AG04449 (cell line): ENCODE measurements around the gene VTN.

Experiments used
- CTCF ChIA-PET: fragments of 350-600 bp; formaldehyde crosslinking; extraction: SDS; loops from one replicate; lab custom pipeline; 2021; ENCODE audit warnings: antibody characterized with exemption; lab: Yijun Ruan, JAX
- POLR2A ChIA-PET: fragments of 400-600, 350-600 bp; formaldehyde crosslinking; extraction: SDS; loops from one replicate; lab custom pipeline; 2020; ENCODE audit warnings: antibody characterized with exemption, inconsistent platforms; lab: Yijun Ruan, JAX
- DNase-seq: peaks from one replicate; pipeline ENCODE4 v3.0.0-alpha.2; 2010; ENCODE audit warnings: low read depth, low spot score
- H3K4me3 ChIP-seq: 2 replicates; pipeline ENCODE4 v1.5.1; 2011; ENCODE audit warnings: low read depth, mild to moderate bottlenecking, control low read depth, low read length
- CTCF ChIP-seq: IDR thresholded peaks from one replicate; pipeline ENCODE4 v1.5.1; 2011; ENCODE audit warnings: mild to moderate bottlenecking, moderate library complexity, low read length, control low read depth, inconsistent platforms; ENCODE audit not compliant: insufficient read depth; ENCODE audit errors: missing control alignments

VTN gene

DNA sequence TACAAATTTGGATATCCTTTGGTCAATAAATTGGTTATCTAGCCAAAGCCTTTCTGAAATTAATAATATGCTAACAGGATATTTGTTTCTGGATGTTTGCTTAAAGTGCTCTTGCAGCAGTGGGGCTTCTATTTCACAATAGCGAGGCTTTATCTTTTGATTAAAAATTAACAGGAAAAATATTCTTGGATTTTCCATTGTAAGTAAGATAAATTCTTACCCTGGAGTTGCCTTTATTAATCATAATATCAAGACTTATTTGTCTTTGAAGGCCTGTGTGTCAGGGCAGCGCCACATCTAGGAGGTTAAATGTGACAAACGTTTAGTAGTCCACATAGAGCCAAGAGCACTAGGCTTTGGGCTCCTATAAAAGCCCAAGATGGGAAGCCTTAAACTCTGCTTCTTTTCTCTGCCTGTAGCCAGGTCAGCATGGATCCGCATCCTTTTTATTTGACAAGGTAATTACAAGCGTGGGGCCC lies 45.8 kb downstream of the VTN start:
- no peak overlapping the region for H3K4me3 ChIP-seq
- no peak for DNase-seq
- POLR2A ChIA-PET = no interaction called here
- TF ChIP-seq CTCF = no peak
- CTCF ChIA-PET = interaction anchor here (1.8 kb wide), 1 partner anchor 72 kb away, joined by 5 read pairs; no protein-coding TSS in a partner anchor

DNA sequence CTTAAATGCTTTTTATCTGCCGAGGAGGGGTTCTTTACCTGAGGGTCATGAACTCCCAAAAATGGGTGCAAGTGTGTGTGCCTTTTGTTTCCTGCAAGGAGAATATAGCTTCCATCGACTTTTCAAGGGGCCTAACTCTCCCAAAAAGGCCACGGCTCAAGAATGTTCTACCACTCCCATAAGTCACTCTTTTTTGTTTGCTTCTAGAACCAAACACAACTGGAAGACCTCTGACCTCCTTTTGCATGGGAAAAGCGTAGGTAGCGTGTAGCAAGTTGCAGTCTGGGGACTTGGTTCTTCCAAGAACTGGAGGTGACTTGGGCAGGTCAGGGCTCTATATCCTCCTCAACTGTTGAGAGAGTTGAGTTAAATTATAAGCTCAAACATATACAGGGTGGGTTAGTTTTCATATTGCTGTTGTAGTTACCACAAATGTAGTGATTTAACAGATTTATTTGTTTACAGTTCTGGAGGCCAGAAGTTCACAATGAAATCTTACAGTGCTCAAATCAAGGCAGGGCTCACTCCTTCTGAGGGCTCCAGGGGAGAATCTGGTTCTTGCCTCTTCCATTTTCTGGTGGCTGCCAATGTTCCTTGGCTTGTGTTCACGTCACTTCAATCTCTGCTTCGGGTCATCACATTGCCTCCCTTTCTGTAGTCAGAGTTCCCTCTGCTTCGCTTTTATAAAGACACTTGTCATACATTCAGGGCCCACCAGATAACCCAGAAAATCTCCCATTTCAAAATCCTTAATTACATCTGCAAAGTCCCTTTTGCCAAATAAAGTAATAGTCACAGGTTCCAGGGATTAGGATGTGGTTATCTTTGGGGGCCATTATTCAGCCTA lies 49.7 kb downstream of the VTN start:
- DNase-seq = no peak
- peak overlapping the region; percentile 82; the same call in 1 of the 2 replicates for H3K4me3 ChIP-seq
- ChIA-PET CTCF (interaction anchor here (0.8 to 2.9 kb wide), 9 partner anchors 8 to 91 kb away, joined by 3 to 14 read pairs (median 4); partner anchors contain the start of genes IFT20 and TNFAIP1), POLR2A (no interaction called here)
- TF ChIP-seq CTCF = no peak

GRCh38 chr17:28319598-28319935 lies 50.5 kb downstream of the VTN start:
- TF ChIP-seq CTCF = no peak
- POLR2A ChIA-PET = no interaction called here
- peak overlapping the region; percentile 82 for H3K4me3 ChIP-seq
- CTCF ChIA-PET = interaction anchor here (0.8 to 2.9 kb wide), 8 partner anchors 9 to 90 kb away, joined by 3 to 14 read pairs (median 4); partner anchors contain the start of genes IFT20 and TNFAIP1
- DNase-seq = no peak

- peak; percentile 78 for DNase-seq
- TF ChIP-seq CTCF = peak; percentile 9
- peak within 1 kb of the TSS; percentile 82 for H3K4me3 ChIP-seq
- POLR2A ChIA-PET = interaction anchor here (0.5 kb wide), 1 partner anchor 29 kb away, joined by 3 read pairs; no protein-coding TSS in a partner anchor
- CTCF ChIA-PET = interaction anchor here (0.8 to 2.9 kb wide), 8 partner anchors 10 to 89 kb away, joined by 3 to 14 read pairs (median 5); partner anchors contain the start of genes IFT20 and TNFAIP1
Observed at GRCh38 chr17:28318759-28319597, 51.1 kb downstream of the VTN start, which contains the start of gene TMEM97. Gene TMEM97, plus strand, starts transcription at chr17:28319200. Its CDS starts 40 bp downstream, at chr17:28319240.

GRCh38 chr17:28317966-28318758 lies 51.9 kb downstream of the VTN start:
- ChIA-PET POLR2A (interaction anchor here (0.5 to 0.7 kb wide), 3 partner anchors 15 to 28 kb away, joined by 3 read pairs; partner anchors contain the start of genes IFT20 and TNFAIP1), CTCF (interaction anchor here (0.9 to 1.5 kb wide), 4 partner anchors 17 to 512 kb away, joined by 3 to 8 read pairs (median 6); partner anchors contain the start of genes IFT20 and TNFAIP1)
- no peak for TF ChIP-seq CTCF
- no peak for DNase-seq
- peak overlapping the region; percentile 82 for H3K4me3 ChIP-seq
